Measurements from ENCODE around the gene FOXL1.

Gene FOXL1

GRCh38 chr16:86604436-86605193 is 26.3 kb downstream of the FOXL1 start:
- peak; percentile 28 to 29 for DNase-seq (ENCODE audit: low read depth in 2 of 2)

GRCh38 chr16:86605950-86606349 is 27.6 kb downstream of the FOXL1 start:
- no peak for DNase-seq (ENCODE audit: low read depth in 2 of 2)

- DNase-seq (ENCODE audit: low read depth in 2 of 2): no peak
These were observed 30.0 kb downstream of the FOXL1 start for GRCh38 chr16:86608301-86608747.

- DNase-seq (ENCODE audit: low read depth in 2 of 2): no peak
These were observed 30.8 kb downstream of the FOXL1 start for GRCh38 chr16:86609115-86609514.

GRCh38 chr16:86609661-86610060 is 31.3 kb downstream of the FOXL1 start:
- no peak for DNase-seq (ENCODE audit: low read depth in 2 of 2)

GRCh38 chr16:86610779-86611524 is 32.6 kb downstream of the FOXL1 start:
- DNase-seq (ENCODE audit: low read depth in 2 of 2): no peak

- no peak for DNase-seq (ENCODE audit: low read depth in 2 of 2)
These were observed 33.1 kb downstream of the FOXL1 start for GRCh38 chr16:86611525-86611855.

GRCh38 chr16:86611941-86612340 is 33.6 kb downstream of the FOXL1 start:
- DNase-seq (ENCODE audit: low read depth in 2 of 2): no peak

- no peak for DNase-seq (ENCODE audit: low read depth in 2 of 2)
These were observed 36.4 kb downstream of the FOXL1 start for GRCh38 chr16:86614699-86615098.

GRCh38 chr16:86616906-86617305 is 38.6 kb downstream of the FOXL1 start:
- no peak for DNase-seq (ENCODE audit: low read depth in 2 of 2)

- DNase-seq (ENCODE audit: low read depth in 2 of 2): no peak
These were observed 40.3 kb downstream of the FOXL1 start for GRCh38 chr16:86618431-86619238.

- no peak for DNase-seq (ENCODE audit: low read depth in 2 of 2)
These were observed 41.0 kb downstream of the FOXL1 start for GRCh38 chr16:86619239-86619794.

GRCh38 chr16:86620184-86620583 is 41.8 kb downstream of the FOXL1 start:
- DNase-seq (ENCODE audit: low read depth in 2 of 2): no peak

GRCh38 chr16:86621966-86622365 is 43.6 kb downstream of the FOXL1 start:
- no peak for DNase-seq (ENCODE audit: low read depth in 2 of 2)

GRCh38 chr16:86622700-86623615 is 44.6 kb downstream of the FOXL1 start:
- no peak for DNase-seq (ENCODE audit: low read depth in 2 of 2)

GRCh38 chr16:86625029-86625428 is 46.7 kb downstream of the FOXL1 start:
- DNase-seq (ENCODE audit: low read depth in 2 of 2): no peak

- no peak for DNase-seq (ENCODE audit: low read depth in 2 of 2)
These were observed 47.5 kb downstream of the FOXL1 start for GRCh38 chr16:86625821-86626220.

GRCh38 chr16:86626284-86626683 is 47.9 kb downstream of the FOXL1 start:
- DNase-seq (ENCODE audit: low read depth in 2 of 2): no peak

- DNase-seq (ENCODE audit: low read depth in 2 of 2): no peak
These were observed 48.6 kb downstream of the FOXL1 start for GRCh38 chr16:86626966-86627365.

- DNase-seq (ENCODE audit: low read depth in 2 of 2): no peak
These were observed 50.3 kb downstream of the FOXL1 start for GRCh38 chr16:86628614-86629013.

- DNase-seq (ENCODE audit: low read depth in 2 of 2): no peak
These were observed 52.1 kb downstream of the FOXL1 start for GRCh38 chr16:86630471-86630870.

Data from stimulated activated CD8-positive, alpha-beta memory T cell treated with anti-CD3 and anti-CD28 coated beads, Interleukin-7, amount 100 ng/mL, for 4 hours (primary cell).